HepG2 (cell line): ENCODE measurements around the gene FOSL2. TPM values are rescaled to one million over a fixed set of nuclear protein-coding genes. Genes with fewer than 3 reads are reported as not detected.

Experiments
- ATAC-seq: fragments of 200-7000 bp; cut with Tn5 transposase; 3 replicates; pipeline ENCODE4 v1.9.1; 2020; ENCODE audit warnings: mild to moderate bottlenecking, moderate library complexity
- BruUV-seq: library from RNA; stranded (reverse); fragments of 400-500 nt; replicated peaks from 2 replicates; lab custom pipeline; 2021; lab: Mats Ljungman, UMichigan
- CTCF ChIA-PET: fragments of 300-600 bp; formaldehyde crosslinking; extraction: SDS; loops from one replicate; lab custom pipeline; 2021; ENCODE audit warnings: low total read pairs, inconsistent platforms, low intra/inter-chr PET ratio; lab: Yijun Ruan, JAX
- POLR2A ChIA-PET: fragments of 350-600 bp; sonication (Branson Sonifier 250); formaldehyde crosslinking; loops from one replicate; lab custom pipeline; 2020; ENCODE audit warnings: antibody characterized with exemption, inconsistent platforms; lab: Yijun Ruan, JAX
- DNase-seq: peaks from one replicate; pipeline ENCODE4 v3.0.0-alpha.2; 2015; ENCODE audit warnings: low spot score
- FAIRE-seq: peaks from 3 replicates; lab custom pipeline; 2011; peaks lifted over from hg19 to GRCh38; lab: Jason Lieb, UNC
- H2AFZ ChIP-seq: one replicate; pipeline ENCODE4 v1.6.1; 2011; ENCODE audit warnings: low read length, inconsistent platforms
- H3K27ac ChIP-seq: fragments of 300-600 bp; 3 replicates; pipeline ENCODE4 v1.8.0; 2011; ENCODE audit warnings: mixed run types, mild to moderate bottlenecking, mixed read lengths, low read length, inconsistent platforms; ENCODE audit not compliant: insufficient read depth; ENCODE audit errors: extremely low read length
- H3K27me3 ChIP-seq, 2 experiments: fragments of 200-600 bp in 1 of 2; 2 replicates in 1 of 2; 3 replicates in 1 of 2; pipeline versions ENCODE4 v1.6.0 to v1.8.0; 2011; ENCODE audit warnings: low read length in 2 of 2, mild to moderate bottlenecking in 2 of 2, moderate library complexity in 2 of 2, inconsistent platforms in 1 of 2; ENCODE audit not compliant: insufficient read depth in 2 of 2, control insufficient read depth in 1 of 2
- H3K36me3 ChIP-seq, 2 experiments: fragments of 200-600 bp in 1 of 2; replicated peaks in 1 of 2; 2 replicates in 1 of 2; 3 replicates in 1 of 2; pipeline versions ENCODE4 v1.5.1 to v1.8.0; 2011; ENCODE audit warnings: low read length in 2 of 2, inconsistent platforms in 1 of 2; ENCODE audit not compliant: insufficient read depth in 2 of 2, control insufficient read depth in 1 of 2
- H3K4me1 ChIP-seq: 2 replicates; pipeline ENCODE4 v1.5.1; 2012; ENCODE audit warnings: low read length, inconsistent platforms; ENCODE audit not compliant: insufficient read depth
- H3K4me2 ChIP-seq: 2 replicates; pipeline ENCODE4 v1.6.0; 2011; ENCODE audit warnings: low read depth, low read length, inconsistent platforms
- H3K4me3 ChIP-seq, 3 experiments: fragments of 200-600 bp in 1 of 3; sonication (generic), shearing (Covaris generic) in 1 of 3; replicated peaks in 1 of 3; 2 replicates each; pipeline ENCODE4 v1.5.1; 2011 to 2016; ENCODE audit warnings: low read length in 3 of 3, inconsistent platforms in 2 of 3, low read depth in 2 of 3, mild to moderate bottlenecking in 2 of 3, control low read depth in 1 of 3, mixed read lengths in 1 of 3; ENCODE audit not compliant: insufficient read depth in 1 of 3
- H3K79me2 ChIP-seq: one replicate; pipeline ENCODE4 v1.6.1; 2011; ENCODE audit warnings: low read length, inconsistent platforms; ENCODE audit not compliant: insufficient read depth
- H3K9ac ChIP-seq: 2 replicates; pipeline ENCODE4 v1.6.0; 2011; ENCODE audit warnings: mild to moderate bottlenecking, low read depth, low read length, inconsistent platforms; ENCODE audit not compliant: insufficient read depth
- H3K9me3 ChIP-seq: 2 replicates; pipeline ENCODE4 v1.5.1; 2012; ENCODE audit warnings: mild to moderate bottlenecking, low read length
- H4K20me1 ChIP-seq: 2 replicates; pipeline ENCODE4 v1.6.0; 2011; ENCODE audit warnings: inconsistent platforms, mild to moderate bottlenecking, low read length, moderate library complexity; ENCODE audit not compliant: insufficient read depth
- ELF3 ChIP-seq: IDR thresholded peaks from 2 replicates; pipeline ENCODE4 v1.6.1; 2016; ENCODE audit warnings: missing genetic modification reagents, missing compliant biosample characterization
- IKZF5 ChIP-seq: IDR thresholded peaks from 2 replicates; pipeline ENCODE4 v1.6.1; 2018; ENCODE audit warnings: missing genetic modification reagents, mild to moderate bottlenecking, missing compliant biosample characterization
- MXD1 ChIP-seq: sonication (generic); formaldehyde crosslinking; IDR thresholded peaks from 2 replicates; pipeline ENCODE4 v1.4.0; 2020; ENCODE audit warnings: mild to moderate bottlenecking, missing genetic modification reagents
- SPEN ChIP-seq: sonication (generic); formaldehyde crosslinking; IDR thresholded peaks from 2 replicates; pipeline ENCODE4 v1.5.1; 2020; ENCODE audit warnings: low read depth, mild to moderate bottlenecking, missing genetic modification reagents
- THAP7 ChIP-seq: sonication (generic); formaldehyde crosslinking; IDR thresholded peaks from 2 replicates; pipeline ENCODE4 v1.8.1; 2023; ENCODE audit warnings: mild to moderate bottlenecking, missing genetic modification reagents
- ZNF17 ChIP-seq: sonication (generic); formaldehyde crosslinking; IDR thresholded peaks from 2 replicates; pipeline ENCODE4 v1.5.0; 2020; ENCODE audit warnings: mild to moderate bottlenecking, missing genetic modification reagents
- ZNF263 ChIP-seq: sonication (generic); formaldehyde crosslinking; IDR thresholded peaks from 2 replicates; pipeline ENCODE4 v1.4.0; 2020; ENCODE audit warnings: missing genetic modification reagents
- ZNF33A ChIP-seq: sonication (generic); formaldehyde crosslinking; IDR thresholded peaks from 2 replicates; pipeline ENCODE4 v1.5.1; 2020; ENCODE audit warnings: missing genetic modification reagents, mild to moderate bottlenecking, moderate library complexity, borderline replicate concordance
- ZNF414 ChIP-seq: sonication (generic); formaldehyde crosslinking; IDR thresholded peaks from 2 replicates; pipeline ENCODE4 v1.5.0; 2020; ENCODE audit warnings: missing genetic modification reagents
- ZNF558 ChIP-seq: sonication (generic); formaldehyde crosslinking; IDR thresholded peaks from 2 replicates; pipeline ENCODE4 v1.9.0; 2022; ENCODE audit warnings: mild to moderate bottlenecking, missing genetic modification reagents, borderline replicate concordance
- ZNF570 ChIP-seq: sonication (generic); formaldehyde crosslinking; IDR thresholded peaks from 2 replicates; pipeline ENCODE4 v1.4.0; 2020; ENCODE audit warnings: mild to moderate bottlenecking, missing genetic modification reagents, borderline replicate concordance
- ZNF678 ChIP-seq: sonication (generic); formaldehyde crosslinking; IDR thresholded peaks from 2 replicates; pipeline ENCODE4 v1.4.0; 2020; ENCODE audit warnings: mild to moderate bottlenecking, missing genetic modification reagents
- ZNF891 ChIP-seq: sonication (generic); formaldehyde crosslinking; IDR thresholded peaks from 2 replicates; pipeline ENCODE4 v1.5.0; 2020; ENCODE audit warnings: mild to moderate bottlenecking, missing genetic modification reagents
- ZSCAN5A ChIP-seq: sonication (generic); formaldehyde crosslinking; IDR thresholded peaks from 2 replicates; pipeline ENCODE4 v1.8.0; 2022; ENCODE audit warnings: mild to moderate bottlenecking, missing genetic modification reagents, borderline replicate concordance
- WGBS: methylation state at CpG from one replicate; pipeline ENCODE4 v1.1.6; 2017; ENCODE audit warnings: low lambda C conversion rate; 5-methylcytosine and 5-hydroxymethylcytosine counted together
- in situ Hi-C: cut with HindIII; loops from 2 replicates; pipeline ENCODE4 v1.10.0; 2017; ENCODE audit warnings: low pct_unique_long_range_greater_than_20kb; ENCODE audit not compliant: extremely low pct_ligation_motif_present
- intact Hi-C: fragments of 100-400 bp; cut with micrococcal nuclease; formaldehyde crosslinking; loops from one replicate; pipeline ENCODE4 v1.10.0; 2022; ENCODE audit not compliant: unreplicated experiment
- polyA plus RNA-seq, 8 experiments: library from polyadenylated mRNA; depleted of rRNA in 3 of 8; stranded (reverse) in 7 of 8; unstranded in 1 of 8; fragments of >200 nt; fragmentation: Illumina TruSeq in 4 of 8; extraction: Trizol in 4 of 8; gene quantifications; 2 replicates each; pipeline versions ENCODE4 v1.2.1 to v1.2.3, GENCODE V29; 2011 to 2016; ENCODE audit warnings: low read depth in 4 of 8, missing spikeins in 1 of 8, mixed read lengths in 1 of 8; ENCODE audit not compliant: insufficient read depth in 1 of 8
- total RNA-seq, 5 experiments: library from RNA; depleted of rRNA; stranded (reverse); fragments of >200 nt; fragmentation: Illumina TruSeq; extraction: Trizol; gene quantifications; 2 replicates each; pipeline ENCODE4 v1.2.3, GENCODE V29; 2016; ENCODE audit warnings: low read depth in 1 of 5

Gene FOSL2
- total and polyA plus RNA-seq, 2 of the 13 experiments (the other 11 are each of a cell fraction or from before 2014, with no cell fraction given) = 3.4 to 18.1 TPM

- no peak overlapping the region for H3K27ac ChIP-seq
- in situ Hi-C loops = no loop called here
- no peak for ATAC-seq
- BruUV-seq = no TSS peak
- H3K4me3 ChIP-seq = no peak overlapping the region
- ChIA-PET CTCF (no interaction called here), POLR2A (interaction anchor here (1.0 kb wide), 1 partner anchor 21 kb away, joined by 3 read pairs; no protein-coding TSS in a partner anchor)
- no peak overlapping the region for H3K9ac ChIP-seq
- H2AFZ ChIP-seq = no peak overlapping the region
- H4K20me1 ChIP-seq = peaks cover 22% of the 10 kb centered on the region; the same call in 1 of the 2 replicates
- no peak for FAIRE-seq
- TF ChIP-seq ZSCAN5A (CRISPR knock-in tag) (no peak), ELF3 (CRISPR knock-in tag) (no peak), ZNF17 (CRISPR knock-in tag) (no peak), ZNF33A (CRISPR knock-in tag) (no peak), ZNF678 (CRISPR knock-in tag) (no peak), ZNF570 (CRISPR knock-in tag) (no peak), IKZF5 (CRISPR knock-in tag) (0 out of 2 replicates have a peak, but pooled peaks have one; percentile 5), ZNF891 (no peak), ZNF414 (CRISPR knock-in tag) (no peak), ZNF558 (CRISPR knock-in tag) (no peak), SPEN (CRISPR knock-in tag) (no peak), THAP7 (CRISPR knock-in tag) (0 out of 2 replicates have a peak, but pooled peaks have one; percentile 45), MXD1 (CRISPR knock-in tag) (no peak), ZNF263 (CRISPR knock-in tag) (no peak)
- DNase-seq = no peak
- peaks cover 38 to 47% of the 10 kb centered on the region in 2 experiments for H3K36me3 ChIP-seq
- intact Hi-C loops = no loop called here
- no peaks in the 10 kb centered on the region for H3K9me3 ChIP-seq
- WGBS = 87% methylated on average over 7 of the region's 7 CpGs
- H3K79me2 ChIP-seq = no peaks in the 10 kb centered on the region
- H3K4me1 ChIP-seq = peaks cover 5% of the 10 kb centered on the region
- H3K27me3 ChIP-seq = no peaks in the 10 kb centered on the region
- H3K4me2 ChIP-seq = no peak overlapping the region
Measured at GRCh38 chr2:28413899-28414295, 21.2 kb downstream of the FOSL2 start.
